IMR-90 (cell line): ENCODE measurements around the gene PAXX. TPM values are rescaled to one million over a fixed set of nuclear protein-coding genes. Genes with fewer than 3 reads are reported as not detected.

Experiments
- ATAC-seq: fragments of 200-7000 bp; cut with Tn5 transposase; 2 replicates; pipeline ENCODE4 v1.9.1; 2020; ENCODE audit warnings: low read depth, mild to moderate bottlenecking, moderate library complexity
- BruUV-seq: library from RNA; stranded (reverse); fragments of 400-500 nt; replicated peaks from 2 replicates; lab custom pipeline; 2021; lab: Mats Ljungman, UMichigan
- CTCF ChIA-PET: fragments of 300-600 bp; formaldehyde crosslinking; extraction: SDS; loops from one replicate; lab custom pipeline; 2021; ENCODE audit warnings: antibody characterized with exemption; lab: Yijun Ruan, JAX
- POLR2A ChIA-PET: fragments of 300-600 bp; sonication (Branson Sonifier 250); formaldehyde crosslinking; loops from one replicate; lab custom pipeline; 2022; ENCODE audit warnings: antibody characterized with exemption; ENCODE audit not compliant: unreplicated experiment; lab: Charles Lee
- DNase-seq: peaks from one replicate; pipeline ENCODE4 v3.0.0; 2013
- H2AFZ ChIP-seq: replicated peaks from 2 replicates; pipeline ENCODE3; 2013; ENCODE audit warnings: low read length, mild to moderate bottlenecking; ENCODE audit not compliant: poor library complexity
- H2AK5ac ChIP-seq: 2 replicates; pipeline ENCODE4 v1.6.1; 2013; ENCODE audit warnings: low read depth, low read length, inconsistent platforms
- H2AK9ac ChIP-seq: replicated peaks from 2 replicates; pipeline ENCODE3; 2013; ENCODE audit warnings: mild to moderate bottlenecking, low read depth, low read length, moderate library complexity; ENCODE audit not compliant: poor library complexity
- H2BK120ac ChIP-seq: 2 replicates; pipeline ENCODE4 v1.6.1; 2013; ENCODE audit warnings: low read depth, low read length, inconsistent platforms
- H2BK15ac ChIP-seq: 3 replicates; pipeline ENCODE4 v1.6.1; 2013; ENCODE audit warnings: low read depth, low read length, inconsistent platforms
- H2BK20ac ChIP-seq: 2 replicates; pipeline ENCODE4 v1.6.1; 2013; ENCODE audit warnings: low read depth, mild to moderate bottlenecking, inconsistent platforms, low read length, moderate library complexity
- H2BK5ac ChIP-seq: 2 replicates; pipeline ENCODE4 v1.6.1; 2013; ENCODE audit warnings: mild to moderate bottlenecking, low read depth, low read length, inconsistent platforms; ENCODE audit not compliant: poor library complexity, severe bottlenecking
- H3K14ac ChIP-seq: replicated peaks from 2 replicates; pipeline ENCODE4 v1.6.1; 2013; ENCODE audit warnings: low read depth, low read length, inconsistent platforms
- H3K18ac ChIP-seq: 2 replicates; pipeline ENCODE4 v1.6.1; 2013; ENCODE audit warnings: low read depth, low read length, control low read depth
- H3K23ac ChIP-seq: 2 replicates; pipeline ENCODE4 v1.6.1; 2013; ENCODE audit warnings: low read depth, low read length, inconsistent platforms
- H3K27ac ChIP-seq: 2 replicates; pipeline ENCODE4 v1.5.1; 2013; ENCODE audit warnings: mild to moderate bottlenecking, control low read depth, low read length; ENCODE audit not compliant: insufficient read depth
- H3K27me3 ChIP-seq: 2 replicates; pipeline ENCODE4 v1.6.1; 2013; ENCODE audit warnings: low read length; ENCODE audit not compliant: control insufficient read depth, insufficient read depth
- H3K36me3 ChIP-seq: 2 replicates; pipeline ENCODE4 v1.6.1; 2013; ENCODE audit warnings: low read length, mixed read lengths; ENCODE audit not compliant: control insufficient read depth, insufficient read depth
- H3K4ac ChIP-seq: 2 replicates; pipeline ENCODE4 v1.6.1; 2013; ENCODE audit warnings: low read depth, low read length, inconsistent platforms
- H3K4me1 ChIP-seq: 2 replicates; pipeline ENCODE4 v1.6.1; 2013; ENCODE audit warnings: low read length, mixed read lengths; ENCODE audit not compliant: control insufficient read depth, insufficient read depth
- H3K4me2 ChIP-seq: 2 replicates; pipeline ENCODE4 v1.6.1; 2013; ENCODE audit warnings: low read depth, mild to moderate bottlenecking, control low read depth, low read length, moderate library complexity
- H3K4me3 ChIP-seq: 2 replicates; pipeline ENCODE4 v1.5.1; 2013; ENCODE audit warnings: low read depth, mild to moderate bottlenecking, control low read depth, low read length, moderate library complexity; ENCODE audit not compliant: insufficient read depth
- H3K56ac ChIP-seq: 2 replicates; pipeline ENCODE4 v1.6.1; 2013; ENCODE audit warnings: low read length, inconsistent platforms; ENCODE audit not compliant: insufficient read depth; ENCODE audit errors: extremely low read depth
- H3K79me1 ChIP-seq, 2 experiments: 2 replicates each; pipeline ENCODE4 v1.6.1; 2013; ENCODE audit warnings: low read length in 2 of 2, inconsistent platforms in 1 of 2, low read depth in 1 of 2
- H3K9ac ChIP-seq: 2 replicates; pipeline ENCODE4 v1.6.1; 2013; ENCODE audit warnings: low read depth, low read length, control low read depth
- H3K9me1 ChIP-seq: 2 replicates; pipeline ENCODE4 v1.6.1; 2013; ENCODE audit warnings: low read length, inconsistent platforms; ENCODE audit not compliant: insufficient read depth
- H3K9me3 ChIP-seq: 2 replicates; pipeline ENCODE4 v1.6.1; 2013; ENCODE audit warnings: low read length; ENCODE audit not compliant: control insufficient read depth, insufficient read depth
- H4K20me1 ChIP-seq: 2 replicates; pipeline ENCODE4 v1.6.1; 2013; ENCODE audit warnings: low read length, inconsistent platforms; ENCODE audit not compliant: insufficient read depth
- H4K5ac ChIP-seq: 2 replicates; pipeline ENCODE4 v1.6.1; 2013; ENCODE audit warnings: mild to moderate bottlenecking, low read depth, low read length, control low read depth
- H4K8ac ChIP-seq, 2 experiments: 2 replicates each; pipeline ENCODE4 v1.6.1; 2013; ENCODE audit warnings: low read depth in 2 of 2, low read length in 2 of 2, control low read depth in 1 of 2, inconsistent platforms in 1 of 2
- H4K91ac ChIP-seq: 2 replicates; pipeline ENCODE4 v1.6.1; 2013; ENCODE audit warnings: low read depth, low read length, inconsistent platforms; ENCODE audit not compliant: insufficient read depth
- BHLHE40 ChIP-seq: fragments of 150-350 bp; IDR thresholded peaks from 2 replicates; pipeline ENCODE4 v1.6.1; 2016; ENCODE audit warnings: mild to moderate bottlenecking, low read depth, low read length
- CEBPB ChIP-seq: IDR thresholded peaks from 2 replicates; pipeline ENCODE4 v1.6.1; 2012; ENCODE audit warnings: low read depth, low read length, improper control_type of control experiment
- CHD1 ChIP-seq: IDR thresholded peaks from 2 replicates; pipeline ENCODE4 v1.6.1; 2012; ENCODE audit warnings: low read depth, low read length, improper control_type of control experiment
- FOS ChIP-seq: fragments of 150-350 bp; IDR thresholded peaks from 2 replicates; pipeline ENCODE4 v1.6.1; 2016; ENCODE audit warnings: low read depth, low read length
- MAFK ChIP-seq: IDR thresholded peaks from 2 replicates; pipeline ENCODE4 v1.6.1; 2012; ENCODE audit warnings: low read depth, low read length, improper control_type of control experiment
- MAZ ChIP-seq: IDR thresholded peaks from 2 replicates; pipeline ENCODE4 v1.6.1; 2012; ENCODE audit warnings: low read depth, mild to moderate bottlenecking, low read length, improper control_type of control experiment, moderate library complexity, borderline replicate concordance
- MXI1 ChIP-seq: IDR thresholded peaks from 2 replicates; pipeline ENCODE4 v1.6.1; 2012; ENCODE audit warnings: low read depth, mild to moderate bottlenecking, low read length, moderate library complexity, borderline replicate concordance
- NFE2L2 ChIP-seq: fragments of 150-350 bp; IDR thresholded peaks from 2 replicates; pipeline ENCODE4 v1.6.1; 2016; ENCODE audit warnings: low read depth, mild to moderate bottlenecking, low read length
- POLR2A ChIP-seq: IDR thresholded peaks from 2 replicates; pipeline ENCODE4 v1.6.1; 2012; ENCODE audit warnings: mild to moderate bottlenecking, low read depth, low read length
- RAD21 ChIP-seq: IDR thresholded peaks from 2 replicates; pipeline ENCODE4 v1.6.1; 2012; ENCODE audit warnings: low read length, improper control_type of control experiment
- RCOR1 ChIP-seq: IDR thresholded peaks from 2 replicates; pipeline ENCODE4 v1.6.1; 2012; ENCODE audit warnings: mild to moderate bottlenecking, low read length, improper control_type of control experiment; ENCODE audit not compliant: insufficient replicate concordance
- RFX5 ChIP-seq: IDR thresholded peaks from 2 replicates; pipeline ENCODE4 v1.8.0; 2012; ENCODE audit warnings: low read depth, mild to moderate bottlenecking, low read length, moderate library complexity
- SMC3 ChIP-seq: fragments of 150-350 bp; IDR thresholded peaks from 2 replicates; pipeline ENCODE4 v1.6.1; 2016; ENCODE audit warnings: low read depth, mild to moderate bottlenecking, antibody characterized with exemption, low read length, moderate library complexity
- WGBS, 2 experiments: methylation state at CpG; one replicate each; pipeline versions ENCODE4 v1.1.5 to v1.1.7; 2013; ENCODE audit warnings: missing lambda C conversion rate in 2 of 2; ENCODE audit not compliant: insufficient read length in 1 of 2; ENCODE audit errors: extremely low coverage in 2 of 2; 5-methylcytosine and 5-hydroxymethylcytosine counted together
- dilution Hi-C: fragments of 300-500 bp; cut with HindIII; formaldehyde crosslinking; loops from one replicate; pipeline ENCODE4 v1.14.3; 2018; ENCODE audit warnings: low sequenced_read_pairs; ENCODE audit not compliant: unreplicated experiment
- in situ Hi-C: fragments of 300-500 bp; cut with MboI; formaldehyde crosslinking; loops from 3 replicates; pipeline ENCODE4 v1.14.3; 2019; ENCODE audit warnings: low sequenced_read_pairs, inconsistent platforms, mixed read lengths
- intact Hi-C: fragments of 100-400 bp; cut with micrococcal nuclease; formaldehyde crosslinking; loops from 2 replicates; pipeline ENCODE4 v1.10.0; 2022
- polyA plus RNA-seq, 3 experiments: library from polyadenylated mRNA; depleted of rRNA; stranded (reverse); fragments of >200 nt; gene quantifications; 2 replicates each; pipeline ENCODE4 v1.2.3, GENCODE V29; 2012; ENCODE audit warnings: low replicate concordance in 1 of 3
- total RNA-seq: library from RNA; depleted of rRNA; stranded (reverse); fragments of >200 nt; gene quantifications from 2 replicates; pipeline ENCODE4 v1.2.3, GENCODE V29; 2012
- TF ChIP-seq, protein P1 (sequence below): conservative IDR thresholded peaks from 2 replicates; pipeline ENCODE4 v1.5.1; 2012; ENCODE audit warnings: mild to moderate bottlenecking, low read depth, low read length, improper control_type of control experiment
- TF ChIP-seq, protein P2 (sequence below): fragments of 150-350 bp; IDR thresholded peaks from 2 replicates; pipeline ENCODE4 v1.6.1; 2016; ENCODE audit warnings: low read depth, mild to moderate bottlenecking, low read length, moderate library complexity, borderline replicate concordance

PAXX gene
- total and polyA plus RNA-seq, 2 of the 4 experiments (the other 2 are of a cell fraction), result 5.7 to 24.6 TPM

DNA sequence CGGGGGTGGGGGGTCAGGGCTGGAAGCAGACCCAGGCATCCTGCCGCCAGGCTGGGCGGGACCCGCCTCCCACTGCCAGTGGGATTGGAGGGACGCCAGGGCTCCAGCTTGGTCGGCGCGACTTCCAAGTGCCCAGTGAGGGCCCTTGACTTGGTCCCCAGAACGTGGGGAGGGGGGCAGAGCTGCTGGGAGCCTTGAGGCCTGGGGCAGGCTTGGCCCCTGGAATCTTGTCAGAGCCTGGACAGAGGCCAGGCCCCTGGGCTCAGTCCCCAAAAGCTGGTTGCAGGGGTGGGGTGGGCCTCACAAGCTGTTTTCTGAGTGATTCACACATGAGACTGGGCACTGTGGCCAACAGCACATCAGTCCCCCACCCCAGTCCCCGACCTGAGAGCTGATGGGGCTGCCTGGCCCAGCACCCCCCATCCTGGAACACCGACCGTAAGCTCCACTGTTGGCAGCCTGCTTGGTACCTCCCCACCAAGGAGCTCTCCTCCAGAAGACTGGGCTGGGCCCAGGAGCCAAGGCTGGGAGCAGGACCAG, 3.6 kb downstream of the PAXX start:
- H3K27ac ChIP-seq, result no peak overlapping the region
- POLR2A ChIA-PET, result no interaction called here

More for the DNA sequence above, 3.6 kb downstream of the PAXX start:
- Histone ChIP-seq H4K20me1 (no peaks in the 10 kb centered on the region; the same call in 1 of the 2 replicates), H3K9me3 (no peaks in the 10 kb centered on the region), H2AK9ac (peak overlapping the region; percentile 18), H3K4me2 (no peak overlapping the region), H4K5ac (no peak overlapping the region), H2BK15ac (no peak overlapping the region), H3K4me3 (no peak overlapping the region), H3K36me3 (peaks cover 5% of the 10 kb centered on the region; the same call in 1 of the 2 replicates), H4K8ac (peak overlapping the region in 1 of 2 experiments; percentile 60; a peak in 1 of 4 replicates), H3K18ac (no peak overlapping the region), H4K91ac (0 out of 2 replicates have a peak overlapping the region, but pooled peaks have one; percentile 23), H3K56ac (no peak overlapping the region), H2AK5ac (peak overlapping the region; percentile 70), H2BK5ac (no peak overlapping the region), H3K9ac (no peak overlapping the region), H3K4ac (peak overlapping the region; percentile 47), H3K4me1 (peaks cover 23% of the 10 kb centered on the region), H2BK120ac (peak overlapping the region; percentile 5; the same call in 1 of the 2 replicates), H3K79me1 (peaks cover 6 to 16% of the 10 kb centered on the region in 2 experiments; a peak in 3 of 4 replicates), H3K27me3 (no peaks in the 10 kb centered on the region; the same call in 1 of the 2 replicates), H3K23ac (no peak overlapping the region), H2AFZ (peak overlapping the region; percentile 40), H3K14ac (peak overlapping the region; percentile 52; the same call in 1 of the 2 replicates), H2BK20ac (no peak overlapping the region), H3K9me1 (peaks cover 8% of the 10 kb centered on the region)
- no CpG with 5 or more reads among the region's 12 CpGs for WGBS, 2 experiments
- TF ChIP-seq FOS (no peak), SMC3 (no peak), CHD1 (no peak), RAD21 (no peak), MAZ (no peak), NFE2L2 (no peak), BHLHE40 (no peak), RFX5 (no peak), MXI1 (no peak), POLR2A (no peak), RCOR1 (no peak), CEBPB (no peak), MAFK (no peak)
- TF ChIP-seq, protein P1, sequence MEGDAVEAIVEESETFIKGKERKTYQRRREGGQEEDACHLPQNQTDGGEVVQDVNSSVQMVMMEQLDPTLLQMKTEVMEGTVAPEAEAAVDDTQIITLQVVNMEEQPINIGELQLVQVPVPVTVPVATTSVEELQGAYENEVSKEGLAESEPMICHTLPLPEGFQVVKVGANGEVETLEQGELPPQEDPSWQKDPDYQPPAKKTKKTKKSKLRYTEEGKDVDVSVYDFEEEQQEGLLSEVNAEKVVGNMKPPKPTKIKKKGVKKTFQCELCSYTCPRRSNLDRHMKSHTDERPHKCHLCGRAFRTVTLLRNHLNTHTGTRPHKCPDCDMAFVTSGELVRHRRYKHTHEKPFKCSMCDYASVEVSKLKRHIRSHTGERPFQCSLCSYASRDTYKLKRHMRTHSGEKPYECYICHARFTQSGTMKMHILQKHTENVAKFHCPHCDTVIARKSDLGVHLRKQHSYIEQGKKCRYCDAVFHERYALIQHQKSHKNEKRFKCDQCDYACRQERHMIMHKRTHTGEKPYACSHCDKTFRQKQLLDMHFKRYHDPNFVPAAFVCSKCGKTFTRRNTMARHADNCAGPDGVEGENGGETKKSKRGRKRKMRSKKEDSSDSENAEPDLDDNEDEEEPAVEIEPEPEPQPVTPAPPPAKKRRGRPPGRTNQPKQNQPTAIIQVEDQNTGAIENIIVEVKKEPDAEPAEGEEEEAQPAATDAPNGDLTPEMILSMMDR, result no peak
- TF ChIP-seq, protein P2, sequence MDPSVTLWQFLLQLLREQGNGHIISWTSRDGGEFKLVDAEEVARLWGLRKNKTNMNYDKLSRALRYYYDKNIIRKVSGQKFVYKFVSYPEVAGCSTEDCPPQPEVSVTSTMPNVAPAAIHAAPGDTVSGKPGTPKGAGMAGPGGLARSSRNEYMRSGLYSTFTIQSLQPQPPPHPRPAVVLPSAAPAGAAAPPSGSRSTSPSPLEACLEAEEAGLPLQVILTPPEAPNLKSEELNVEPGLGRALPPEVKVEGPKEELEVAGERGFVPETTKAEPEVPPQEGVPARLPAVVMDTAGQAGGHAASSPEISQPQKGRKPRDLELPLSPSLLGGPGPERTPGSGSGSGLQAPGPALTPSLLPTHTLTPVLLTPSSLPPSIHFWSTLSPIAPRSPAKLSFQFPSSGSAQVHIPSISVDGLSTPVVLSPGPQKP, result no peak
- no TSS peak for BruUV-seq
- ATAC-seq (no peak), DNase-seq (peak; percentile 6)
- dilution Hi-C loops, result no loop called here
- in situ Hi-C loops, result no loop called here
- CTCF ChIA-PET, result interaction anchor here (0.7 kb wide), 1 partner anchor 34 kb away, joined by 3 read pairs; no protein-coding TSS in a partner anchor
- intact Hi-C loops, result no loop called here
